ENCODE measurements around the gene TLE3. TPM values are rescaled to one million over a fixed set of nuclear protein-coding genes. Genes with fewer than 3 reads are reported as not detected.

TLE3 gene
- total and polyA plus RNA-seq, 9 donors = 17.5 to 70.8 (median 58.9) TPM

DNA sequence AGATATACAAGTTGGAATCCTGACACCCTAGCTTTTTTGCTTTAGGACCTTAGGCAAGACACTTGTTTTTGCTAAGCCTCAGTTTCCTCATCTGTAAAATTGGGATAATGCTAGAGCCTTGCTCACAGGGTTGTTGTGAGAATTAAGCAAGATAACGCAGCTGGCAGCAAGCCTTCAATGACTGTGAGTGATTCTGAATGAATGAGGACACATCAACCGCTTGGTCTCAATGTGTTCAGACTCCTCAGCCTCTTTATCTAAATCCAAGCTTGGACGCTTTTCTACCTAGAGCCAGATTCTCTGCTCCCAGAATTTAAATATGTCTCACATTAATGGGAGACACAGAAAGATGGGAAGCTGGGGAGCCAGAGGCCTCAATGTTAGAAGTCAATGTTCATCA, 11.8 kb upstream of the TLE3 start:
- peaks cover 6% of the 10 kb centered on the region for H3K4me1 ChIP-seq (ENCODE audit: insufficient read depth)
- no peaks in the 10 kb centered on the region for H3K27me3 ChIP-seq
- no peak overlapping the region for H3K27ac ChIP-seq
- WGBS, 3 donors = 88 to 99% (median 95%) methylated on average over 3 of the region's 3 CpGs
- intact Hi-C loops (cut with DNase I) = no loop called here
- no peaks in the 10 kb centered on the region for H3K36me3 ChIP-seq
- TF ChIP-seq, protein P1, sequence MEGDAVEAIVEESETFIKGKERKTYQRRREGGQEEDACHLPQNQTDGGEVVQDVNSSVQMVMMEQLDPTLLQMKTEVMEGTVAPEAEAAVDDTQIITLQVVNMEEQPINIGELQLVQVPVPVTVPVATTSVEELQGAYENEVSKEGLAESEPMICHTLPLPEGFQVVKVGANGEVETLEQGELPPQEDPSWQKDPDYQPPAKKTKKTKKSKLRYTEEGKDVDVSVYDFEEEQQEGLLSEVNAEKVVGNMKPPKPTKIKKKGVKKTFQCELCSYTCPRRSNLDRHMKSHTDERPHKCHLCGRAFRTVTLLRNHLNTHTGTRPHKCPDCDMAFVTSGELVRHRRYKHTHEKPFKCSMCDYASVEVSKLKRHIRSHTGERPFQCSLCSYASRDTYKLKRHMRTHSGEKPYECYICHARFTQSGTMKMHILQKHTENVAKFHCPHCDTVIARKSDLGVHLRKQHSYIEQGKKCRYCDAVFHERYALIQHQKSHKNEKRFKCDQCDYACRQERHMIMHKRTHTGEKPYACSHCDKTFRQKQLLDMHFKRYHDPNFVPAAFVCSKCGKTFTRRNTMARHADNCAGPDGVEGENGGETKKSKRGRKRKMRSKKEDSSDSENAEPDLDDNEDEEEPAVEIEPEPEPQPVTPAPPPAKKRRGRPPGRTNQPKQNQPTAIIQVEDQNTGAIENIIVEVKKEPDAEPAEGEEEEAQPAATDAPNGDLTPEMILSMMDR (IDR thresholded peaks at IDR 0.05) = no peak
- TF ChIP-seq POLR2A (IDR thresholded peaks at IDR 0.05) (no peak), EP300 (IDR thresholded peaks at IDR 0.05) (no peak)
- no peak for DNase-seq
- H3K9me3 ChIP-seq = no peaks in the 10 kb centered on the region
- no peak overlapping the region for H3K4me3 ChIP-seq

DNA sequence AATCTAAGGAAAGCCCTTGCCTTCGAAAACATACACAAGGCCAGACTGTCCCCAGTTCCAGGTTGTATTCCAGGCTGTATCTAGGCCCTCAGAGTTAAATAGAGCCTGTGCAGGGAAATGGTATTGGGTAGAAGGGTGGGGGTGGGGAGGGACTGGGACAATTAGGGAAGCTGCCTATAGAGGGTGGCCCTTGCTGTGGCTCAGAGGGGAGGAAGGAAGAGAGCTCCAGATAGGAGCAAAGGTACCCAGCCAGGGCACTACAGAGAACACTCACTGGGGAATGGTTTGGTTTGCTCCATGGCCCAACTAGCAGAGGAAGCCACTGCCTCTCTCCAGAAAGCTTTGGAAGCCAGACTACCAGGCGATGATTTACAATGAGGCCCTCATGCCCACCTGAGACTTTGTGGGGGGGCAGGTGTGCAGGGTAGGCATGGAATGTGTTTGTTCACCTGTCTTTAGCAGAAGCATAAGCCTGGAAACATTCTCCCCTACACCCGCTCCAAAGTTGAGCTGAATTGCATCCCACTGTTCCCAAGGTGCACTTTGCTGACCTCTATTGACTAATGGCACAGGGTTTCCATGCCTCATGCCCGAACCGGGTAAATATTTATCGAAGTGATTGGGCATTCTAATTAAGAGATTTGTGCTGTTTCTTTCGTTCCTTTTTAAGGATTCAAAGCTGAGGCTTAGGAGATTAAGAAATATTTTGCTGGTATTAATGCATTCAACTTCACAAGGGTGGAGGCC, 6.3 kb upstream of the TLE3 start:
- Histone ChIP-seq H3K4me3 (no peak overlapping the region), H3K27ac (no peak overlapping the region), H3K4me1 (ENCODE audit: insufficient read depth) (peaks cover 12% of the 10 kb centered on the region), H3K9me3 (no peaks in the 10 kb centered on the region), H3K36me3 (no peaks in the 10 kb centered on the region), H3K27me3 (no peaks in the 10 kb centered on the region)
- TF ChIP-seq, protein P1 (IDR thresholded peaks at IDR 0.05) = no peak
- TF ChIP-seq POLR2A (IDR thresholded peaks at IDR 0.05) (no peak), EP300 (IDR thresholded peaks at IDR 0.05) (no peak)
- WGBS, 3 donors = 91 to 94% (median 92%) methylated on average over 7 of the region's 7 CpGs
- no peak for DNase-seq
- intact Hi-C loops (cut with DNase I) = loop anchor here in 1 of 4 donors (5.0 kb wide), 1 partner anchor 48 kb away; no protein-coding TSS in a partner anchor

GRCh38 chr15:70102827-70103226, 5.1 kb upstream of the TLE3 start:
- H3K4me1 ChIP-seq (ENCODE audit: insufficient read depth) = peaks cover 16% of the 10 kb centered on the region
- no peak for DNase-seq
- no peak for TF ChIP-seq POLR2A (IDR thresholded peaks at IDR 0.05)
- no peak for TF ChIP-seq EP300 (IDR thresholded peaks at IDR 0.05)
- TF ChIP-seq, protein P1 (IDR thresholded peaks at IDR 0.05) = no peak
- H3K4me3 ChIP-seq = no peak overlapping the region
- no peaks in the 10 kb centered on the region for H3K36me3 ChIP-seq
- WGBS, 3 donors = 83 to 92% (median 84%) methylated on average over 3 of the region's 3 CpGs
- no peaks in the 10 kb centered on the region for H3K9me3 ChIP-seq
- H3K27me3 ChIP-seq = no peaks in the 10 kb centered on the region
- H3K27ac ChIP-seq = no peak overlapping the region
- intact Hi-C loops (cut with DNase I) = loop anchor here in 1 of 4 donors (5.0 kb wide), 1 partner anchor 49 kb away; no protein-coding TSS in a partner anchor

DNA sequence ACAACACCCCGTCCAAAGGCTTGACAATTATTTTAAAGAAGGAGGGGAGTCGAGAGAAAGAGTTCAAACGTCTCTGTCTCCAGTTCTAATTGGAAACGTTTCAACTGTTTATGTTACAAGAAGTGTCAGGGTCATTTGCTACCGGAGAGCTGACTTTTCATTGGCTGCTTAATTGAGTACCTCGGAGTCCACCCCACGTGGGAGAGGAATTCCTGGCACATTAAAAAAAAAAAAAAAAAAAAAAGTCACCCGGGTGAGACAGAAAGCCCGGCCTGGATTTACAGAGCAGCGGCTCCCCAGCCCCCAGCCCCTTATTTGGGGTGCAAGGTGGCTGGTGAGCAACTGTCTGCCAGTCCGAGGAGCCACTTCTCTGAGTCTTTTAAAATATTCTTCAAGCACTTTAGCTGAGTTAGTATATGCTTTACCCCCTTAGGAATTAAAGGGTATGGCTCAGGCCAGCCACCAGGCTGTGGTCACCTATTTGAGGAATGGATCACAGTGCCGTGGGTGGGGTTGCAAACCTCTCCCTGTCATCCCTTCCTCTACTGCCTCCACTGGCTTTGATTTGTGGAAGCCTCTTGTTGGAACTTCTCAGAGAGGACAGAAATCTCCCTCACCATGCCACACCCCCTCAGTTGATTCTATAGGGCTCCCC, 3.9 kb upstream of the TLE3 start:
- TF ChIP-seq EP300 (IDR thresholded peaks at IDR 0.05) (no peak), POLR2A (IDR thresholded peaks at IDR 0.05) (peak; percentile 25)
- TF ChIP-seq, protein P1 (IDR thresholded peaks at IDR 0.05) = peak in 1 of 3 donors; percentile 9
- Histone ChIP-seq H3K9me3 (no peaks in the 10 kb centered on the region), H3K4me1 (ENCODE audit: insufficient read depth) (peaks cover 16% of the 10 kb centered on the region), H3K27me3 (no peaks in the 10 kb centered on the region), H3K36me3 (no peaks in the 10 kb centered on the region), H3K27ac (peak overlapping the region; percentile 6 to 69), H3K4me3 (no peak overlapping the region)
- DNase-seq = peak; percentile 70 to 82 (median 77)
- intact Hi-C loops (cut with DNase I) = loop anchor here in 1 of 4 donors (5.0 kb wide), 1 partner anchor 51 kb away; no protein-coding TSS in a partner anchor
- 2 to 3% (median 3%) methylated on average over 12 of the region's 12 CpGs for WGBS, 3 donors
